Neural progenitor cell (in vitro differentiated cells): Measurements from ENCODE around the gene ADM5. TPM values are rescaled to one million over a fixed set of nuclear protein-coding genes. Genes with fewer than 3 reads are reported as not detected.

ENCODE experiments used
- DNase-seq: peaks from one replicate; pipeline ENCODE4 v3.0.0-alpha.2; 2016; ENCODE audit warnings: low spot score
- H2AFZ ChIP-seq: fragments of 200-600 bp; sonication (generic); replicated peaks from 2 replicates; pipeline ENCODE4 v1.6.1; 2016; ENCODE audit warnings: antibody characterized with exemption
- H3F3A ChIP-seq: fragments of 200-600 bp; sonication (generic); 2 replicates; pipeline ENCODE4 v1.6.1; 2016; ENCODE audit warnings: antibody characterized with exemption, low read depth
- H3K27ac ChIP-seq: fragments of 200-600 bp; sonication (generic); 2 replicates; pipeline ENCODE4 v1.5.1; 2016; ENCODE audit warnings: mild to moderate bottlenecking
- H3K27me3 ChIP-seq: fragments of 200-600 bp; sonication (generic); 2 replicates; pipeline ENCODE4 v1.6.1; 2016; ENCODE audit warnings: mild to moderate bottlenecking, moderate library complexity
- H3K36me3 ChIP-seq: fragments of 200-600 bp; sonication (generic); 2 replicates; pipeline ENCODE4 v1.5.1; 2016
- H3K4me1 ChIP-seq: fragments of 200-600 bp; sonication (generic); 2 replicates; pipeline ENCODE4 v1.6.1; 2016; ENCODE audit warnings: mixed run types
- H3K4me2 ChIP-seq: fragments of 200-600 bp; sonication (generic); 2 replicates; pipeline ENCODE4 v1.6.1; 2016
- H3K4me3 ChIP-seq: fragments of 200-600 bp; sonication (generic); 2 replicates; pipeline ENCODE4 v1.5.1; 2016
- H3K79me2 ChIP-seq: fragments of 200-600 bp; sonication (generic); 2 replicates; pipeline ENCODE4 v1.6.1; 2016; ENCODE audit warnings: low read depth
- H3K9ac ChIP-seq: fragments of 200-600 bp; sonication (generic); 2 replicates; pipeline ENCODE4 v1.6.1; 2016
- H3K9me3 ChIP-seq: fragments of 200-600 bp; sonication (generic); 2 replicates; pipeline ENCODE4 v1.5.1; 2016; ENCODE audit warnings: low read depth
- H4K20me1 ChIP-seq: fragments of 200-600 bp; sonication (generic); 2 replicates; pipeline ENCODE4 v1.6.1; 2016; ENCODE audit warnings: low read depth
- H3K27ac Mint-ChIP-seq: 3 replicates; pipeline ENCODE4 v1.8.0; 2021; ENCODE audit warnings: mixed read lengths
- H3K27me3 Mint-ChIP-seq: 2 replicates; pipeline ENCODE4 v1.8.0; 2022; ENCODE audit warnings: low read depth, mild to moderate bottlenecking, inconsistent platforms, moderate library complexity, mixed read lengths; ENCODE audit not compliant: insufficient read depth
- H3K36me3 Mint-ChIP-seq: 3 replicates; pipeline ENCODE4 v1.8.0; 2021; ENCODE audit warnings: mixed read lengths
- H3K4me1 Mint-ChIP-seq: 3 replicates; pipeline ENCODE4 v1.8.0; 2021; ENCODE audit warnings: mixed read lengths
- H3K4me3 Mint-ChIP-seq: 3 replicates; pipeline ENCODE4 v1.8.0; 2021; ENCODE audit warnings: mild to moderate bottlenecking, moderate library complexity, mixed read lengths
- H3K9me3 Mint-ChIP-seq: 3 replicates; pipeline ENCODE4 v1.8.0; 2020; ENCODE audit warnings: mixed read lengths
- CTCF ChIP-seq: fragments of 200-600 bp; sonication (generic); IDR thresholded peaks from 2 replicates; pipeline ENCODE4 v1.5.1; 2017; ENCODE audit warnings: antibody characterized with exemption, mild to moderate bottlenecking
- EZH2 ChIP-seq: fragments of 200-600 bp; sonication (generic); IDR thresholded peaks from 2 replicates; pipeline ENCODE4 v1.6.1; 2017; ENCODE audit warnings: antibody characterized with exemption, mild to moderate bottlenecking, moderate library complexity
- EZH2phosphoT487 ChIP-seq: fragments of 200-600 bp; sonication (generic); IDR thresholded peaks from 2 replicates; pipeline ENCODE4 v1.6.1; 2017; ENCODE audit warnings: antibody characterized with exemption
- total RNA-seq: library from RNA; depleted of rRNA; stranded (reverse); fragments of >200 nt; gene quantifications from 2 replicates; pipeline ENCODE4 v1.2.3, GENCODE V29; 2015; ENCODE audit warnings: low replicate concordance

Gene ADM5
- total RNA-seq, 1 donor from 2014 or later = 6.0 TPM

GRCh38 chr19:49684983-49685553 lies 4.3 kb upstream of the ADM5 start:
- Histone ChIP-seq H3K79me2 (peaks cover 53% of the 10 kb centered on the region), H3K9me3 (no peaks in the 10 kb centered on the region)
- peaks cover 20% of the 10 kb centered on the region for H3K36me3 Mint-ChIP-seq

GRCh38 chr19:49685845-49686332 lies 3.5 kb upstream of the ADM5 start:
- Histone ChIP-seq H3K4me3 (no peak overlapping the region), H4K20me1 (peaks cover 86% of the 10 kb centered on the region), H3K36me3 (peaks cover 5% of the 10 kb centered on the region), H3K79me2 (peaks cover 50% of the 10 kb centered on the region), H3K4me2 (no peak overlapping the region), H2AFZ (no peak overlapping the region), H3K27me3 (no peaks in the 10 kb centered on the region), H3F3A (peaks cover 81% of the 10 kb centered on the region), H3K9me3 (no peaks in the 10 kb centered on the region), H3K9ac (no peak overlapping the region), H3K4me1 (peaks cover 18% of the 10 kb centered on the region), H3K27ac (no peak overlapping the region)
- Mint-ChIP-seq H3K4me3 (peak overlapping the region; percentile 43), H3K9me3 (no peaks in the 10 kb centered on the region), H3K27me3 (peaks cover 8% of the 10 kb centered on the region), H3K36me3 (peaks cover 21% of the 10 kb centered on the region), H3K4me1 (peaks cover 30% of the 10 kb centered on the region), H3K27ac (no peak overlapping the region)
- DNase-seq = no peak
- no peak for TF ChIP-seq CTCF
- no peak for TF ChIP-seq EZH2
- no peak for TF ChIP-seq EZH2phosphoT487

More at GRCh38 chr19:49684983-49685553, 4.3 kb upstream of the ADM5 start:
- H3K27me3 Mint-ChIP-seq = peaks cover 8% of the 10 kb centered on the region
- H3K4me3 Mint-ChIP-seq = peak overlapping the region; percentile 19
- Histone ChIP-seq H3K9ac (no peak overlapping the region), H3K27me3 (no peaks in the 10 kb centered on the region), H3F3A (peaks cover 78% of the 10 kb centered on the region), H2AFZ (no peak overlapping the region), H3K27ac (no peak overlapping the region), H3K4me2 (no peak overlapping the region), H3K36me3 (peaks cover 5% of the 10 kb centered on the region), H3K4me3 (no peak overlapping the region), H3K4me1 (peaks cover 22% of the 10 kb centered on the region), H4K20me1 (peaks cover 92% of the 10 kb centered on the region)
- no peaks in the 10 kb centered on the region for H3K9me3 Mint-ChIP-seq
- peaks cover 32% of the 10 kb centered on the region for H3K4me1 Mint-ChIP-seq
- no peak for DNase-seq
- no peak overlapping the region for H3K27ac Mint-ChIP-seq
- TF ChIP-seq EZH2phosphoT487 = no peak
- no peak for TF ChIP-seq EZH2

GRCh38 chr19:49686503-49687088 lies 2.8 kb upstream of the ADM5 start:
- no peak for TF ChIP-seq EZH2
- H3K27me3 Mint-ChIP-seq = peaks cover 10% of the 10 kb centered on the region
- Histone ChIP-seq H3K9ac (no peak overlapping the region), H3K27ac (no peak overlapping the region), H3K79me2 (peaks cover 49% of the 10 kb centered on the region), H3K4me3 (no peak overlapping the region), H2AFZ (no peak overlapping the region), H4K20me1 (peaks cover 79% of the 10 kb centered on the region), H3K27me3 (no peaks in the 10 kb centered on the region), H3K4me1 (peaks cover 14% of the 10 kb centered on the region), H3K36me3 (no peaks in the 10 kb centered on the region), H3F3A (peaks cover 82% of the 10 kb centered on the region), H3K4me2 (no peak overlapping the region), H3K9me3 (no peaks in the 10 kb centered on the region)
- peaks cover 18% of the 10 kb centered on the region for H3K36me3 Mint-ChIP-seq
- H3K4me3 Mint-ChIP-seq = no peak overlapping the region
- no peak overlapping the region for H3K27ac Mint-ChIP-seq
- DNase-seq = no peak
- H3K9me3 Mint-ChIP-seq = no peaks in the 10 kb centered on the region
- H3K4me1 Mint-ChIP-seq = peaks cover 29% of the 10 kb centered on the region

- H3K27me3 ChIP-seq = no peaks in the 10 kb centered on the region
- DNase-seq = no peak
- no peak overlapping the region for H3K9ac ChIP-seq
- H3K4me3 ChIP-seq = no peak overlapping the region
- no peak overlapping the region for H3K27ac Mint-ChIP-seq
- no peaks in the 10 kb centered on the region for H3K9me3 ChIP-seq
- no peak overlapping the region for H3K4me2 ChIP-seq
- H2AFZ ChIP-seq = no peak overlapping the region
- H3K4me3 Mint-ChIP-seq = no peak overlapping the region
- no peaks in the 10 kb centered on the region for H3K9me3 Mint-ChIP-seq
- no peak overlapping the region for H3K27ac ChIP-seq
- peaks cover 73% of the 10 kb centered on the region for H4K20me1 ChIP-seq
- H3K27me3 Mint-ChIP-seq = peaks cover 10% of the 10 kb centered on the region
- peaks cover 79% of the 10 kb centered on the region for H3F3A ChIP-seq
- H3K36me3 ChIP-seq = no peaks in the 10 kb centered on the region
- no peak for TF ChIP-seq EZH2phosphoT487
- no peak for TF ChIP-seq CTCF
- no peak for TF ChIP-seq EZH2
- H3K4me1 ChIP-seq = peaks cover 14% of the 10 kb centered on the region
- H3K36me3 Mint-ChIP-seq = peaks cover 18% of the 10 kb centered on the region
- peaks cover 49% of the 10 kb centered on the region for H3K79me2 ChIP-seq
- H3K4me1 Mint-ChIP-seq = peaks cover 30% of the 10 kb centered on the region
Observed at GRCh38 chr19:49687150-49687549, 2.2 kb upstream of the ADM5 start.
